GM04504 (cell line): ENCODE results near the gene CARD9.
"Not testable (repeated sequence)": the region's sequence is repeated elsewhere in the genome, so short reads cannot be mapped to it uniquely, and the experiment has no call there.

ENCODE experiments used
- DNase-seq: peaks from one replicate; pipeline ENCODE4 v3.0.0-alpha.2; 2012; ENCODE audit warnings: low read depth

CARD9 gene

GRCh38 chr9:136363949-136364748 lies 9.3 kb downstream of the CARD9 start:
- DNase-seq: no peak

GRCh38 chr9:136363106-136363948 lies 10.1 kb downstream of the CARD9 start, which contains the start of gene DNLZ:
TSS of gene DNLZ (minus strand) at chr9:136363744. CDS start at chr9:136363714, 30 bp downstream.
- DNase-seq: peak; percentile 92

- no peak for DNase-seq
Measured at GRCh38 chr9:136362450-136362784, 11.1 kb downstream of the CARD9 start.

GRCh38 chr9:136361754-136362449 lies 11.6 kb downstream of the CARD9 start:
- no peak for DNase-seq

GRCh38 chr9:136361047-136361753 lies 12.3 kb downstream of the CARD9 start:
- DNase-seq: no peak

- DNase-seq: no peak
Measured at GRCh38 chr9:136359774-136360718, 13.4 kb downstream of the CARD9 start.

GRCh38 chr9:136358888-136359287 lies 14.6 kb downstream of the CARD9 start:
- DNase-seq: no peak

GRCh38 chr9:136358016-136358415 lies 15.5 kb downstream of the CARD9 start:
- no peak for DNase-seq

GRCh38 chr9:136357202-136357725 lies 16.2 kb downstream of the CARD9 start:
- DNase-seq: no peak

GRCh38 chr9:136355616-136356557 lies 17.6 kb downstream of the CARD9 start:
- DNase-seq: no peak

- DNase-seq: no peak
Measured at GRCh38 chr9:136354592-136355085, 18.8 kb downstream of the CARD9 start.

- no peak for DNase-seq
Measured at GRCh38 chr9:136353757-136354488, 19.5 kb downstream of the CARD9 start.

- no peak for DNase-seq
Measured at GRCh38 chr9:136353088-136353487, 20.4 kb downstream of the CARD9 start.

GRCh38 chr9:136352682-136353081 lies 20.8 kb downstream of the CARD9 start:
- no peak for DNase-seq

GRCh38 chr9:136351868-136352267 lies 21.6 kb downstream of the CARD9 start:
- DNase-seq: not testable (repeated sequence)

GRCh38 chr9:136351252-136351800 lies 22.1 kb downstream of the CARD9 start:
- DNase-seq: no peak

GRCh38 chr9:136349546-136349945 lies 23.9 kb downstream of the CARD9 start:
- no peak for DNase-seq

GRCh38 chr9:136348691-136349090 lies 24.8 kb downstream of the CARD9 start:
- no peak for DNase-seq
